HG03039 (cell line): ENCODE data around the gene CXXC4.

ENCODE experiments used
- ATAC-seq: cut with Tn5 transposase; IDR thresholded peaks from one replicate; pipeline ENCODE4 v1.9.1; 2021; ENCODE audit warnings: mild to moderate bottlenecking, moderate library complexity; ENCODE audit not compliant: unreplicated experiment

The CXXC4 gene

GRCh38 chr4:104494822-104495559 lies at the start of gene CXXC4:
Gene CXXC4, minus strand, starts transcription at chr4:104494894. Its CDS starts 3,092 bp downstream, at chr4:104491802.
- no peak for ATAC-seq

- no peak for ATAC-seq
Measured at GRCh38 chr4:104533156-104533555, 38.5 kb upstream of the CXXC4 start.

- ATAC-seq, result no peak
Measured at GRCh38 chr4:104532677-104533076, 38.0 kb upstream of the CXXC4 start.

- ATAC-seq, result no peak
Measured at GRCh38 chr4:104531390-104531789, 36.7 kb upstream of the CXXC4 start.

GRCh38 chr4:104530426-104530825 lies 35.7 kb upstream of the CXXC4 start:
- ATAC-seq, result no peak

DNA sequence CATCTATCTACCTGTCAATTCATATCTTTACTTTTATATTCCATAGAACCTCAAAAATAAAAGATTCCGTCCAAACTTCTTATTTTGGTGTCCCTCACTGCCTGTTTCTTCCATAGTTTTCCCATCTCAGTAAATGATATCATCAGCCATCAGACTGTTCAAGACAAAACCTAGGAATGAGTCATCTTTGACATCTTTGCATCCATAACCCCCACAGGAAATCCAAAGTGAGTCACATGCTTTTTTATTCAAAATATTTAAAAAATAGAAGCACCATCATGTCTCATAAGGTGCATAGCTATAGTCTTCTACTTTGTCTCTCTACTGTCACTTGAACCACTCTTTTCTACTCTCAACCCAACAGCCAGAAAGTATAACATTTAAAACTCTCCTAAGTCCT lies 29.9 kb upstream of the CXXC4 start:
- ATAC-seq, result no peak

- no peak for ATAC-seq
Measured at GRCh38 chr4:104524026-104524425, 29.3 kb upstream of the CXXC4 start.

DNA sequence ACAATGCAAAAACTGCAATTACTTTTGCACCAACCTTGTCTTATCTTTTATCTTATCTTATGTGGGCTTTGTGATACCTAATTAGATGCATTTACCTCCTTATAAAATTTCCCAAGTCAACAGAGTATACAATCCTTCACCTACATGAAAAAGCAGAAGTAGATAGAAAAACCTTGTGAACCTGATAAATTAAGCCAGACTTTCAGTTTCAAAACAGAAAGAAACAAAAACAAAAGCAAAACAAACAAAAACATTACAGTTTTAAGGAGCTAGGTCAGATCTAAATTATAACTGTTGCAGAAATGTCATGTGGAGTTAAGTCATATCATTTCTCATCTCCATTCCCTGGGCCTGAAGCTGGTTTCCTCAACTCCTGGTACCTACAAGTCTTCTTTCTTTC lies 24.9 kb upstream of the CXXC4 start:
- ATAC-seq, result peak; percentile 76

DNA sequence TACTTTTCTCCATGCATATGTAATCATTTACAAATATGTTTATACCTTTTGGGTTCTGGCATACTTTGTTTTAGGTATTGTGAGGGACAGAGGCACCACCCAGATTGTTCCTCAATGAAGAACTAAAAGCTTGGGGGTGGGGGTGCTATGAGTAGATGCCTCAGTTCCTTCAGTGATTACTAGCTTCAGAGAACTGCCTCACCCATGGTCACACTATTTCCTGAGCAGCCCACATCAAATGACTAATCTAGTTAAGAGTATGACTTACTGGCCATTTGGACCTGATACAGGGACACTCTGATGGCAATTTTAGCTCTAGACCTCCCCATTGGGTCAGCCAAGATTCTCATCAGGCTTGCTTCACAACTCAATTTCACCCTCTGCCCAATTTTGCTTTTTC lies 22.2 kb upstream of the CXXC4 start:
- ATAC-seq, result no peak

- ATAC-seq, result no peak
Measured at GRCh38 chr4:104508224-104508623, 13.5 kb upstream of the CXXC4 start.

DNA sequence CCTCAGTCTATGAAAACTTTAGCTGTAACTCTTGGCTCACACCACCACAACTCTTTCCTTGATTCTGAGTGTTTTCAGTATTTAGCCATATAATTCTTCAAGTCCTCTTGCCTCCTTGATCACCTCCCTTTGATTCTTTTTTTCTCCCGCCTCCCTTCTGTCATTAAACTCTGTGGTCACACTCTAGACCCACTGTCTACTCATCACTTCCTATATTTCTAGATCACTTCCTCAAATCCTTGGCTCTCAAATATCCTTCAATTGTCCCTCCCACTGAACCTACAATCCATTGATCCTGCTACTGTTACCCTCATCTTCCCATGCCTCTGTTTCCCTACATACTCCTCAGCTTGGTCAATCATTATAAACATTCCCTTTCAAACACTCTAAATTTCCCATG lies 12.4 kb upstream of the CXXC4 start:
- no peak for ATAC-seq

GRCh38 chr4:104504536-104504935 lies 9.8 kb upstream of the CXXC4 start:
- ATAC-seq, result no peak

- no peak for ATAC-seq
Measured at GRCh38 chr4:104502471-104502870, 7.8 kb upstream of the CXXC4 start.

GRCh38 chr4:104501290-104501689 lies 6.6 kb upstream of the CXXC4 start:
- ATAC-seq, result no peak

DNA sequence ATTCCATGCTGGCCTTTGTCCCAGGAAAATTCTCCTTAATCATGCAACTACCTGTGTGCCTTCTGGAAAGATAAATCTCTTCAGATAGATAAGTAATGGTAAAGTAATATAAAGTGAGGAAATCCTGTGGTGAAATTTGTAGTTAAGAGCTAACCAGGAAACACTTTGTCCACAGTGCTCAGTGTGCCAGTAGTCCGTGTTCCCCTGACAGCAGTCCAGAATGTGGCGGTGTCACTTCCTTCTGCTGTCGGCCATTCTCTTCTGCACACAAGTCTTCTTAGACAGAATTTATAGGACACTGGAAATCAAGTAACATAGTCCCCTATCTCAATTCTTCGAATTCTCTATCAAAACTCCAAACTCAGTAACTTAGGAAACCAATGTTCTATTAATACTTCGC lies 5.7 kb upstream of the CXXC4 start:
- no peak for ATAC-seq

DNA sequence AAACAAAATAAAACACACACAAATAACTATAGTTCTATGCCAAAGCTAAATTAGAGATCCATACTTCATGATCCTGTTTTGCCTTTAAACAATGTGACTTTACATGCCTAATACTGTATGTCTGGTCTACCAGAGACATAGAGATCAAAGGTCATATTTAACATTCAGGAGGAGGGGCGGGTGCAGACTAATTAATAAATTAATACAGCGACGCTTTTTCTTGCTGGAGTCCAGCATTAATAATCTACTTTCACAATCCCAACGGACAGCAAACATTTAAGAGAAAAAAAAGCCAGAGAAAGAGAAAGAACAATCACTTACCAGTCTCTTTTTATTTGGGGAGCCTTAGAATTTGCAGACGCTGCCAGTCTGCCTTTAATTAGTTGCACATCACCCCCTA lies 509 bp downstream of the CXXC4 start:
- ATAC-seq, result no peak

DNA sequence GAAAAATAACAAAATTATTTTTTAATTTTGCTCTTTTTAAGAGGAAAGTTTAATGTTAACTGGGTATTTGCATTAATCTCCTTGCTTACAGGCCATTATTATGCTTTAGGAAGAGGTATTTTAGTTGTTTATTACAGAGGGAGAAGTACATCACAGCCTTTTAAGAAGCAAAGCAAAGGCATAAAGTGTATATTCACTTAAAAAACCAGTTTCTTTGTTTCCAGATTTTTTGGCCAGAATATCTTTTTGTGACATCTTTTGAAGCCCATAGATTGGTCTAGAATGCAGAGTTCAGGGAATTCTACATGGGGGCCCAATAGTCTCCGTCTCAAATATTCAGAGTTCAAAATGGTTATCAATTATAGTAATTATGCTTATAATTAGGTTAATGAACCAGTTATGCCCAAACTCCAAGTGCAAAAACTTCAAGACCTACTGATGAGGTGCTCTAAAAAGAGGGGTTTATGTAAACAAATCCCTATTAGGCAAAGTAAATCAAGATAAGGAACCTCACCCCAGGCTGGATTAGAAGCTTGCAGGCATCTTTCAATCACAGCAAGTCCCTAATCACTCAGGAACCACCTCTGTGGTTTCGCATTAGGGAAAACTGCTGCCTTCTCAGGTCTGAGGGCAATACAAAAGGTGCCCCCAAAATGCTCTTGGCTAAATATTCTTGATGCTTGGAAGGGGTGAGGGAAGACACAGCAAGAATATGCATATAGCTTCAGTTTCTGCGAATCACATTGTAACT lies 1.4 kb downstream of the CXXC4 start:
- ATAC-seq, result no peak

GRCh38 chr4:104492183-104492771 lies 2.4 kb downstream of the CXXC4 start:
- no peak for ATAC-seq

GRCh38 chr4:104491481-104492182 lies 3.1 kb downstream of the CXXC4 start:
- ATAC-seq, result peak; percentile 32

- peak; percentile 26 for ATAC-seq
Measured at GRCh38 chr4:104490770-104491480, 3.8 kb downstream of the CXXC4 start.
